Activated naive CD8-positive, alpha-beta T cell treated with anti-CD3 and anti-CD28 coated beads, Interleukin-2, amount 10 ng/mL, durations not matched to agents 7 days and 5 days (primary cell): ENCODE data around the gene CACNG8. TPM values are rescaled to one million over a fixed set of nuclear protein-coding genes. Genes with fewer than 3 reads are reported as not detected.
"Not testable (repeated sequence)": the region's sequence is repeated elsewhere in the genome, so short reads cannot be mapped to it uniquely, and the experiment has no call there.

Experiments
- ATAC-seq: fragments of 150-1000 bp; cut with Tn5 transposase; one replicate; pipeline ENCODE4 v1.10.0; 2021; ENCODE audit warnings: low read depth, moderate library complexity
- POLR2A ChIA-PET: fragments of 350-600 bp; sonication (Branson Sonifier 250); formaldehyde crosslinking; loops from one replicate; lab custom pipeline; 2021; ENCODE audit warnings: antibody characterized with exemption; lab: Charles Lee
- DNase-seq: peaks from one replicate; pipeline ENCODE4 v3.0.0; 2021
- H3K27ac Mint-ChIP-seq: one replicate; pipeline ENCODE4 v1.8.0; 2022; ENCODE audit warnings: mild to moderate bottlenecking, mixed read lengths
- H3K27me3 Mint-ChIP-seq: one replicate; pipeline ENCODE4 v1.8.0; 2022; ENCODE audit warnings: mild to moderate bottlenecking, moderate library complexity, mixed read lengths
- H3K36me3 Mint-ChIP-seq: one replicate; pipeline ENCODE4 v1.8.0; 2021; ENCODE audit warnings: mild to moderate bottlenecking, mixed read lengths
- H3K4me1 Mint-ChIP-seq: one replicate; pipeline ENCODE4 v1.8.0; 2021; ENCODE audit warnings: mixed read lengths
- H3K4me3 Mint-ChIP-seq: one replicate; pipeline ENCODE4 v1.8.0; 2022; ENCODE audit warnings: mild to moderate bottlenecking, moderate library complexity, mixed read lengths
- H3K9me3 Mint-ChIP-seq: one replicate; pipeline ENCODE4 v1.8.0; 2021; ENCODE audit warnings: mixed read lengths
- total RNA-seq, 2 experiments: library from RNA; stranded (reverse); gene quantifications; one replicate each; pipeline ENCODE4 v1.2.3, GENCODE V29; 2021

The CACNG8 gene
- total RNA-seq, 2 experiments from 2014 or later: not detected

DNA sequence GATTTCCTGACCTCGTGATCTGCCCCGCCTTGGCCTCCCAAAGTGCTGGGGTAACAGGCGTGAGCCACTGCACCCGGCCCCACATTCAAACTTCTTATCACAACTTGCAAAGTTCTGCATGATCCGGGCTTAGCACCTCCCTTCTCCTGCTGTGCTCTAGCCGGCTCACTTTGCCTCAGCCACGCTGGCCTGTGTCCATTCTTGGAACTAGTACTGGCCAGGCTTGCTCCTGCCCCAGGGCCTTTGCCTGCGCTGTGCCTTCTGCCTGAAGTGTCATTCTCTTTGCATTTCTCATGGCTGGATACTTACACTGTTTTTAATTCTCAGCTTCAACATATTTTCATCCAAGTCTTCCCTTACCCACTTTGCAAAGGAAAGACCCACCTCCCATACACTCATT lies 58.6 kb downstream of the CACNG8 start:
- H3K4me1 Mint-ChIP-seq: peaks cover 10% of the 10 kb centered on the region
- H3K27ac Mint-ChIP-seq: no peak overlapping the region
- peaks cover 13% of the 10 kb centered on the region for H3K27me3 Mint-ChIP-seq
- no peak overlapping the region for H3K4me3 Mint-ChIP-seq
- DNase-seq (no peak), ATAC-seq (no peak)
- H3K9me3 Mint-ChIP-seq: no peaks in the 10 kb centered on the region
- no peaks in the 10 kb centered on the region for H3K36me3 Mint-ChIP-seq
- POLR2A ChIA-PET: no interaction called here

DNA sequence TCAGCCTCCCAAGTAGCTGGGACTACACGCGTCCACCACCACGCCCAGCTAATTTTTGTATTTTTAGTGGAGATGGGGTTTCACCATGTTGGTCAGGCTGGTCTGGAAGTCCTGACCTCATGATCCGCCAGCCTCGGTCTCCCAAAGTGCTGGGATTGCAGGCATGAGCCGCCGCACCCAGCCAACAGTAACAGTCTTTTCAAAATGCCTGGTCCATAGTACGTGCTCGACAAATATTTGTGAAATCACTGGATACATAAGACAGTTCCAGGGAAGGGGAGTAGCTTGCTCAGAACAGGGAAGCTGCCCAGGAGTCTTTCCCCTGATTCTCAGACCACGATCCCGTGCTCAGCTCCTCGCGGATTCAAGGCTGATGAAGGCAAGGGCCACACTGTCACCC lies 59.2 kb downstream of the CACNG8 start:
- Mint-ChIP-seq H3K4me3 (no peak overlapping the region), H3K9me3 (no peaks in the 10 kb centered on the region), H3K36me3 (no peaks in the 10 kb centered on the region), H3K27me3 (peaks cover 12% of the 10 kb centered on the region), H3K4me1 (peaks cover 10% of the 10 kb centered on the region), H3K27ac (no peak overlapping the region)
- no peak for ATAC-seq
- POLR2A ChIA-PET: no interaction called here
- no peak for DNase-seq

DNA sequence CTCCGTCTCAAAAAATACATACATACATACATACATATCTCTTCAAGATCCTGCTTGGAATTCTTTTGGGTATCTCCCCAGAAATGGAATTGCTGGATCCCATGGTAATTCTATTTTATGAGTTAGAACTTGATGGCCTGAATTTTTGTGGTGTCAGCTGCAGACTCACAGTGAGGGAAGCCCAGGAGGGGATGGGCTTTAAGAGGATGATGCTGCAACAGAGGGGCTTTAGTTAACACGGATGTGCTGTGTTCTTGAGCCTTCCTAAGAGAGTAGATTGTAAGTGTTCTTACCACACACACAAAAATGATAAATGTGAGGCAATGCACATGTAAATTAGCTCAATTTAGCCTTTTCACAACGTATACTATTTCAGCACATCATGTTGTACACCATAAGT lies 60.5 kb downstream of the CACNG8 start:
- DNase-seq (no peak), ATAC-seq (no peak)
- peaks cover 12% of the 10 kb centered on the region for H3K27me3 Mint-ChIP-seq
- POLR2A ChIA-PET: no interaction called here
- H3K4me3 Mint-ChIP-seq: no peak overlapping the region
- peaks cover 10% of the 10 kb centered on the region for H3K4me1 Mint-ChIP-seq
- H3K36me3 Mint-ChIP-seq: no peaks in the 10 kb centered on the region
- H3K27ac Mint-ChIP-seq: no peak overlapping the region
- H3K9me3 Mint-ChIP-seq: no peaks in the 10 kb centered on the region

DNA sequence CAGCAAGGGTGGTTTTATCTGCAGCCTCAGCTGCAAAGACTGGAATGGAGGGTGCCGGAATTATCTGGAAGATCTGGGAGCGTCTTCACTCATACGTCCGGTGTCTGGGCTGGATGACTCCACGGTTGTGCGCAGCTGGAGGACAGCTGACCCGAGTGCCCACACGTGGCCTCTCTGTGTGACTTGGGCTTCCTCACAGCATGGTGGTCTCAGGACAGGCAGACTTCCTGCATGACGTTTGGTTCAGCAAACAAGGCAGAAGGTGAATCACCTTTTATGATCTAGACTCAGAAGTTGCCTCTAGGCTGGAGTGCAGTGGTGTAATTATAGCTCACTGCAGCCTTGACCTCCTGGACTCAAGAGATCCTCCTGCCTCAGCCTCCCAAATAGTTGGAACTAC lies 61.9 kb downstream of the CACNG8 start:
- H3K9me3 Mint-ChIP-seq: no peaks in the 10 kb centered on the region
- H3K27ac Mint-ChIP-seq: no peak overlapping the region

DNA sequence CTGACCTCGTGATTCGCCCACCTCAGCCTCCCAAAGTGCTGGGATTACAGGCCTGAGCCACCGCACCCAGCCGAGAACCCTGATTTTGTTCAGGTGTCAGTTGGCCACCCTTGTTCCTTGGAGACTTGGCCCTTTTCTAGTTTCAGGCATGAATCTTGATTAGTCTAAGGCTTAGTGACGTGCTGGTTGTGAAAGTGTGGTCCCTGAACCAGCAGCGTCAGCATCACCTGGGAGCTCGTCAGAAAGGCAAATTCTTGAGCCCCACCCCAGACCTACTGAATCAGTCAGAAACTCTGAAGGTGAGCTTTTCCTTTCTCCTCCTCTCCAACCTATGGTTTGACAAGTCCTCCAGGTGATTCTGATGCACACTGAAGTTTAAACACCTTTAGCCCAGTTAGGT lies 63.9 kb downstream of the CACNG8 start:
- Mint-ChIP-seq H3K4me3 (no peak overlapping the region), H3K27me3 (peaks cover 10% of the 10 kb centered on the region), H3K36me3 (no peaks in the 10 kb centered on the region), H3K27ac (no peak overlapping the region), H3K9me3 (no peaks in the 10 kb centered on the region), H3K4me1 (peaks cover 10% of the 10 kb centered on the region)
- DNase-seq (no peak), ATAC-seq (no peak)
- POLR2A ChIA-PET: interaction anchor here (0.7 kb wide), 1 partner anchor 85 kb away, joined by 4 read pairs; no protein-coding TSS in a partner anchor

More for the DNA sequence above, 61.9 kb downstream of the CACNG8 start:
- Mint-ChIP-seq H3K4me1 (peaks cover 10% of the 10 kb centered on the region), H3K4me3 (no peak overlapping the region), H3K27me3 (peaks cover 10% of the 10 kb centered on the region), H3K36me3 (no peaks in the 10 kb centered on the region)
- ATAC-seq (no peak), DNase-seq (no peak)
- POLR2A ChIA-PET: no interaction called here

DNA sequence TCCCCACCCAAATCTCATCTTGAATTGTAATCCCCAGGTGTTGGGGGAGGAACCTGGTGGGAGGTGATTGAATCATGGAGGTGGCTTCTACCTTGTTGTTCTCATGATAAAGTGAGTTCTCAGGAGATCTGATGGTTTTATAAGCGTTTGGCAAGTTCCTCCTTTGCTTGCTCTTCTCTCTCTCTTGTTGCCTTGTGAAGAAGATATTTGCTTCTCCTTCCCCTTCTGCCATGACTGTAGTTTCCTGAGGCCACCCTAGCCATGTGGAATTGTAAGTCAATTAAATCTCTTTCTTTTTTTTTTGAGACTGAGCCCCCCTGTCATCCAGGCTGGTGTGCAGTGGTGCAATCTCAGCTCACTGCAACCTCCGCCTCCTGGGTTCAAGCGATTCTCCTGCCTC lies 66.6 kb downstream of the CACNG8 start:
- POLR2A ChIA-PET: interaction anchor here (0.6 kb wide), 1 partner anchor 301 kb away, joined by 4 read pairs; no protein-coding TSS in a partner anchor
- Mint-ChIP-seq H3K9me3 (no peaks in the 10 kb centered on the region), H3K27ac (no peak overlapping the region), H3K27me3 (no peaks in the 10 kb centered on the region), H3K4me1 (peaks cover 6% of the 10 kb centered on the region), H3K36me3 (no peaks in the 10 kb centered on the region), H3K4me3 (no peak overlapping the region)
- DNase-seq (no peak), ATAC-seq (no peak)

DNA sequence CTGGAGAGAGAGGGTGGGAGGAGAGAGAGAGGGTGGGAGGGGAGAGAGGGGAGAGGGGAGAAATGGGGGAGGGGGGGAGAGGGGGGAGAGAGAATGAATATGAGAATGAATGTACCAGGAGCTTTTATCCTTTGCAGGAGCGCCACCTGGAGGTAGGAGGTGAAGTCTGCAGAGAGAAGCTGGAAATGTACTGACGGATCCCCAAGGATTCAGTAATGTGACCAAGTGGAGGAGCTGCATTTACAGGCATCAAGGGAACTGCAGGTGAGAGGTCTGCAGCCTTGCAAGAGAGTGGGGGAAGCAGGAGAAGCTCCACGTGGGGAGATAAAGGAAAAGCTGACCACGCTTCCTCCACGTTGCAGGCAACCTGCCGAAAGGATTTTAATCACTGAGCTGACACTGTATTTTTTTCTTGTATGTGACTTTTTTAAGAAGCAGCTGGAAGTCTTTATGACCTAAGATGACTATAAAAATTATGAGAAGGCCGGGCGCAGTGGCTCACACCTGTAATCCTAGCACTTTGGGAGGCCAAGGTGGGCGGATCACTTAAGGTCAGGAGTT lies 67.3 kb downstream of the CACNG8 start:
- ATAC-seq: no peak
- no peak overlapping the region for H3K4me3 Mint-ChIP-seq
- peaks cover 6% of the 10 kb centered on the region for H3K4me1 Mint-ChIP-seq
- POLR2A ChIA-PET: interaction anchor here (0.6 kb wide), 1 partner anchor 300 kb away, joined by 4 read pairs; no protein-coding TSS in a partner anchor
- H3K27me3 Mint-ChIP-seq: no peaks in the 10 kb centered on the region
- no peak overlapping the region for H3K27ac Mint-ChIP-seq
- no peaks in the 10 kb centered on the region for H3K36me3 Mint-ChIP-seq
- peak; percentile 56 for DNase-seq
- H3K9me3 Mint-ChIP-seq: no peaks in the 10 kb centered on the region

DNA sequence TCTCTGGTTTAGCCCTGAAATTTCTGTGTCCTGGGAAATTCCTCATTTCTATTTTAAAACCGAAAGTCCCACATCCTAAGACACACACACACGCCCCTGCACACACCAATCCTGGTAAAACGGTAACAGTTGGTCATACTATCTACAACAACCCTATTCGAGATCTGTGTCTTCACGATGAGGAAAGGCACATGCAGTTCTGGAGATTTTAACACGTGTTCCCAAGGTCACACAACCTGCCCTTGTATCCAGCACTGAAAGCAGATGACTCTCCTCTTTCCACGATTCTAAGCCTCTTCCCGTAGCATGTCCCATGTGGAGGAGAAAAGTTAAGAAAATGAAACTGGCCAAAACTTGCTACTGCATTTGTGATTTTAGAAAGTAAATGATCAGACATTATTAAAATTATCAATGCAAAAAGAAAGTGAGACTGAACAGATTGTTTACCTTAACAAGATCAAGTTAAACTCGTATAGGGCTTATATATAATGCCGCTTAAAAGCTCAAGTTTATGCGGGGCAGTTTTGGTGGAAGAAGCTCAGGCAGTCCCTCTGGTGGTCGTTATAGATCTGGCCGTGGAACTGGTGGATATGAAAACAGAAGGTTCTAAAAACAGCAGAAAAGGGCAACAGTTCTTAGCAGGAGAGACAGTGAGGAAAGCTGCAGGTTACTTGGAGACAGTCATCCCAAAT lies 68.3 kb downstream of the CACNG8 start:
- Mint-ChIP-seq H3K4me3 (no peak overlapping the region), H3K4me1 (peaks cover 6% of the 10 kb centered on the region), H3K27me3 (no peaks in the 10 kb centered on the region), H3K36me3 (no peaks in the 10 kb centered on the region), H3K9me3 (no peaks in the 10 kb centered on the region), H3K27ac (no peak overlapping the region)
- POLR2A ChIA-PET: no interaction called here
- no peak for ATAC-seq
- no peak for DNase-seq

DNA sequence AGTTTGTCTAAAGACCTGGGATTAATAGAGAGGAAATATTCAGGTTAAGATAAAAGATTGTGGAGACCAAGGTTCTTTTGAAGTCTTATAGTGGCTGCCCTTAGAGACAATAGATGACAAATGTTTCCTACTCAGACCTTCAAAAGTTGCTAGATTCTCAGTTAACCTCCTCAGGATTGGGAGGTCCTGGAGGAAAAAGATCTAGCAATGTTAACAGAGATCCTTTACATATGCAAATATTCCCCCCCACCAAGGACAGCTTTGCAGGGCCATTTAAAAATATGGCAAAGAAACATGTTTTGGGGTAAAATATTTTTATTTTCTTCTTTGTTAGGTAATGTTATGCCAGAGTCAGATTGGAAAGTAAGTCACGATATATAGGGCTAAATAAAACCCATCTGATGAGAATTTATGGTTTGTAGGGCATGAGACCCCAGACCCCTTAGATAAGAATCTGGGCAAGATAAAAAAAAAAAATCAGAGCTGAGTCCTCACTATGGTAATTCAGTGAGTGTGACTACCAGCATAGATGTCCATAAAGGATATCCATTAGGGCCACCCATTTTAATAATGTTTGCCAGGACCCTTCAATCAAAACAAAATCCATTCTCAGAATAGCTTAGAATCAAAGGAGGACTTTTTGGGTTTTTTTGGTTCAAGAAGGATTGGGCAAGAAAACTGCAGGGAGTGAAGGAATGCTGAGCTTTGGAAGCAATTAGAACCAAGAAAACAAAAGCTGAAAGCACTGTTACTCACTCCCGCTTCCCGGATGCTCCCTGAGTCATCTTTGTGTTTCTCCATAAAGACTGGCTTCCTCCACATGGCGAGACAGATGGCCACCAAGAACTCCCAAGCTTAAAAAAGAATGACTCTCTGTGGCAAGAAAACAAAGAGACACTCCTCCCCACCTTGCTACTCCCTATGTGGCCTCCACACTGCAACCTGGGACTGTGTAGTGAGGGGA lies 72.8 kb downstream of the CACNG8 start:
- no peaks in the 10 kb centered on the region for H3K27me3 Mint-ChIP-seq
- peaks cover 6% of the 10 kb centered on the region for H3K4me1 Mint-ChIP-seq
- H3K9me3 Mint-ChIP-seq: no peaks in the 10 kb centered on the region
- H3K27ac Mint-ChIP-seq: no peak overlapping the region
- H3K4me3 Mint-ChIP-seq: no peak overlapping the region
- H3K36me3 Mint-ChIP-seq: no peaks in the 10 kb centered on the region
- no peak for ATAC-seq
- no peak for DNase-seq
- POLR2A ChIA-PET: no interaction called here

DNA sequence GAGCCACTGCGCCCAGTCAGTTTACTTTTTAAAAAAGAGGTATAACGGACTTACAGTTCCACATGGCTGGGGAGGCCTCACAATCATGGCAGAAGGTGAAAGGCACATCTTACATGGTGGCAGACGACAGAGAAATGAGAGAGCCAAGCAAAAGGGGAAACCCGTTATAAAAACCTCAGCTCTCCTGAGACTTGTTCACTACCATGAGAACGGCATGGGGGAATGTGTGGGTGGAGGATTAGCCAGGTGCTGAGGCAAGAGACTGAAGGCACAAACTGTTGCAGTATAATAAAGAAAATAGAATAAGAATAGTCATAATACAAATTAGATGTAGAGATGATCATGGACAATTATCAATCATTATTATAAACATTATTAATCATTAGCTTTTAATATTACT lies 73.8 kb downstream of the CACNG8 start:
- ATAC-seq, H3K27ac Mint-ChIP-seq, H3K9me3 Mint-ChIP-seq, H3K36me3 Mint-ChIP-seq, H3K4me3 Mint-ChIP-seq, POLR2A ChIA-PET, DNase-seq, H3K27me3 Mint-ChIP-seq, H3K4me1 Mint-ChIP-seq: not testable (repeated sequence)

Other genes with a start within 250 kb of the CACNG8 start
- gene NLRP12, start 138.6 kb upstream of the CACNG8 start, total RNA-seq: not detected
- 10 to 100 TPM; 76.3 to 77.3 TPM for gene MYADM, start 95.1 kb upstream of the CACNG8 start, total RNA-seq
- gene PRKCG, start 80.7 kb upstream of the CACNG8 start, total RNA-seq: not detected
- not detected for gene CACNG7, start 53.7 kb upstream of the CACNG8 start, total RNA-seq
- gene CACNG6, start 28.7 kb downstream of the CACNG8 start, total RNA-seq: not detected
- gene VSTM1, start 101.0 kb downstream of the CACNG8 start, total RNA-seq: not detected
- gene TARM1, start 118.4 kb downstream of the CACNG8 start, total RNA-seq: not detected
- 1 to 10 TPM in 1 of 2 experiments, under 1 TPM in 1; 0.96 to 1.5 TPM for gene OSCAR, start 137.9 kb downstream of the CACNG8 start, total RNA-seq
- gene NDUFA3, start 139.9 kb downstream of the CACNG8 start, total RNA-seq: 100 to 1,000 TPM; 134 to 135 TPM
- gene TFPT, start 152.7 kb downstream of the CACNG8 start, total RNA-seq: 10 to 100 TPM; 37.9 to 43.3 TPM
- gene PRPF31, start 152.8 kb downstream of the CACNG8 start, total RNA-seq: 10 to 100 TPM; 66.3 to 69.3 TPM
- gene CNOT3, start 174.8 kb downstream of the CACNG8 start, total RNA-seq: 10 to 100 TPM; 60.0 to 72.3 TPM
- gene LENG1, start 196.8 kb downstream of the CACNG8 start, total RNA-seq: 10 to 100 TPM; 10.2 to 12.8 TPM
- gene TMC4, start 210.2 kb downstream of the CACNG8 start, total RNA-seq: 1 to 10 TPM; 1.7 to 3.0 TPM
- gene MBOAT7, start 226.6 kb downstream of the CACNG8 start, total RNA-seq: 10 to 100 TPM; 49.0 to 52.2 TPM
- gene TSEN34, start 228.4 kb downstream of the CACNG8 start, total RNA-seq: 10 to 100 TPM; 16.3 to 17.4 TPM
- gene RPS9, start 237.9 kb downstream of the CACNG8 start, total RNA-seq: 1,000 to 10,000 TPM; 1,098 to 1,155 TPM